ENCODE results near the gene UBXN6. TPM values are rescaled to one million over a fixed set of nuclear protein-coding genes. Genes with fewer than 3 reads are reported as not detected.

UBXN6 gene
- total RNA-seq, 6 donors from 2014 or later = 48.1 to 186 (median 111) TPM

GRCh38 chr19:4504891-4505569 is 47.4 kb upstream of the UBXN6 start:
- peaks cover 2 to 61% (median 42%) of the 10 kb centered on the region in 4 donors for H3K36me3 ChIP-seq
- H3K4me1 ChIP-seq = no peaks in the 10 kb centered on the region
- H3K4me3 ChIP-seq = no peak overlapping the region
- no peaks in the 10 kb centered on the region for H3K27me3 ChIP-seq
- DNase-seq (no peak), ATAC-seq (ENCODE audit: low FRiP score in 2 of 2) (no peak)
- WGBS, 2 donors = 84 to 85% methylated on average over 9 to 15 of the region's 15 CpGs
- H3K9me3 ChIP-seq = no peaks in the 10 kb centered on the region
- no peak overlapping the region for H3K27ac ChIP-seq
- TF ChIP-seq POLR2AphosphoS5 (IDR thresholded peaks at IDR 0.05) (no peak), POLR2A (IDR thresholded peaks at IDR 0.05) (no peak), CTCF (IDR thresholded peaks at IDR 0.05) (no peak), EP300 (IDR thresholded peaks at IDR 0.05) (no peak)

- peak in 1 of 2 donors; percentile 82 for DNase-seq
- ATAC-seq (ENCODE audit: low FRiP score in 2 of 2) = no peak
- TF ChIP-seq EP300 (IDR thresholded peaks at IDR 0.05) (no peak), CTCF (IDR thresholded peaks at IDR 0.05) (no peak), POLR2AphosphoS5 (IDR thresholded peaks at IDR 0.05) (no peak), POLR2A (IDR thresholded peaks at IDR 0.05) (no peak)
- no peak overlapping the region for H3K4me3 ChIP-seq
- WGBS, 2 donors = 83% methylated on average over 4 of the region's 23 CpGs; no CpG with 5 or more reads in 1 of the 2 donors
- no peak overlapping the region for H3K27ac ChIP-seq
- H3K4me1 ChIP-seq = no peaks in the 10 kb centered on the region
- no peaks in the 10 kb centered on the region for H3K27me3 ChIP-seq
- H3K9me3 ChIP-seq = no peaks in the 10 kb centered on the region
- H3K36me3 ChIP-seq = peaks cover 2 to 68% (median 45%) of the 10 kb centered on the region in 4 donors
Observed at GRCh38 chr19:4504297-4504701, 46.7 kb upstream of the UBXN6 start.

GRCh38 chr19:4503825-4504170 is 46.2 kb upstream of the UBXN6 start:
- H3K36me3 ChIP-seq = peaks cover 2 to 73% (median 49%) of the 10 kb centered on the region in 4 donors

GRCh38 chr19:4503132-4503824 is 45.7 kb upstream of the UBXN6 start:
- Histone ChIP-seq H3K9me3 (no peaks in the 10 kb centered on the region), H3K27me3 (no peaks in the 10 kb centered on the region), H3K4me1 (no peaks in the 10 kb centered on the region), H3K36me3 (peaks cover 8 to 79% (median 54%) of the 10 kb centered on the region in 4 donors), H3K4me3 (no peak overlapping the region), H3K27ac (no peak overlapping the region)
- DNase-seq (peak in 1 of 2 donors; percentile 82), ATAC-seq (ENCODE audit: low FRiP score in 2 of 2) (no peak)
- WGBS, 2 donors = 80 to 95% methylated on average over 2 to 15 of the region's 25 CpGs
- no peak for TF ChIP-seq CTCF (IDR thresholded peaks at IDR 0.05)
- TF ChIP-seq POLR2AphosphoS5 (IDR thresholded peaks at IDR 0.05) = no peak
- no peak for TF ChIP-seq POLR2A (IDR thresholded peaks at IDR 0.05)
- TF ChIP-seq EP300 (IDR thresholded peaks at IDR 0.05) = no peak

More at GRCh38 chr19:4503825-4504170, 46.2 kb upstream of the UBXN6 start:
- Histone ChIP-seq H3K27me3 (no peaks in the 10 kb centered on the region), H3K9me3 (no peaks in the 10 kb centered on the region), H3K4me3 (no peak overlapping the region), H3K27ac (no peak overlapping the region), H3K4me1 (no peaks in the 10 kb centered on the region)
- TF ChIP-seq EP300 (IDR thresholded peaks at IDR 0.05) = no peak
- no peak for TF ChIP-seq POLR2AphosphoS5 (IDR thresholded peaks at IDR 0.05)
- no peak for TF ChIP-seq CTCF (IDR thresholded peaks at IDR 0.05)
- TF ChIP-seq POLR2A (IDR thresholded peaks at IDR 0.05) = no peak
- DNase-seq = no peak
- 92 to 96% methylated on average over 7 to 10 of the region's 10 CpGs for WGBS, 2 donors
- ATAC-seq (ENCODE audit: low FRiP score in 2 of 2) = no peak
